ENCODE measurements around the gene LTB4R.
A peak's percentile ranks its signal among the peaks of the same experiment; 100 is the strongest.

LTB4R gene

GRCh38 chr14:24304019-24304387 lies 7.3 kb upstream of the LTB4R start:
- no peak for DNase-seq

DNA sequence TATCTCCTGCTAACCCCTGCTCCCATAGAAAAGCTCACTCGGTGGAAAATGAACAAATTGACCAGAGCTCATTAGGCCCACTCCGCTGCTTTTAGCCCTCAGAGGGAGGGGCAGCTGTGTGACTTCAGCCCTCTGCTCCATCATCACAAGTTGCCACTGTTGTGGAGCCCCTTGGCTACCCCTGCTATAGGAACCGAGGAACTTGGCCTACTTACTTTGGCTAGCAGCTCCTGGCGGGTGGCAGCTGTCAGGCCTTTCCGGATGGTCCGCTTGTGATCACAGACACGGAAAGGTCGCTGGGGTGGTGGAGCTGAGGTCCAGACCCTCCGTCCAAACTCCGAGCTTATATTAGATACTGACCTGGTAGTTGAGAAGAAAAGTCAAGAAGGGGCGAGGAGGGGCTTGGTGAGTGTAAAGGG lies 4.1 kb upstream of the LTB4R start:
- no peak for DNase-seq

DNA sequence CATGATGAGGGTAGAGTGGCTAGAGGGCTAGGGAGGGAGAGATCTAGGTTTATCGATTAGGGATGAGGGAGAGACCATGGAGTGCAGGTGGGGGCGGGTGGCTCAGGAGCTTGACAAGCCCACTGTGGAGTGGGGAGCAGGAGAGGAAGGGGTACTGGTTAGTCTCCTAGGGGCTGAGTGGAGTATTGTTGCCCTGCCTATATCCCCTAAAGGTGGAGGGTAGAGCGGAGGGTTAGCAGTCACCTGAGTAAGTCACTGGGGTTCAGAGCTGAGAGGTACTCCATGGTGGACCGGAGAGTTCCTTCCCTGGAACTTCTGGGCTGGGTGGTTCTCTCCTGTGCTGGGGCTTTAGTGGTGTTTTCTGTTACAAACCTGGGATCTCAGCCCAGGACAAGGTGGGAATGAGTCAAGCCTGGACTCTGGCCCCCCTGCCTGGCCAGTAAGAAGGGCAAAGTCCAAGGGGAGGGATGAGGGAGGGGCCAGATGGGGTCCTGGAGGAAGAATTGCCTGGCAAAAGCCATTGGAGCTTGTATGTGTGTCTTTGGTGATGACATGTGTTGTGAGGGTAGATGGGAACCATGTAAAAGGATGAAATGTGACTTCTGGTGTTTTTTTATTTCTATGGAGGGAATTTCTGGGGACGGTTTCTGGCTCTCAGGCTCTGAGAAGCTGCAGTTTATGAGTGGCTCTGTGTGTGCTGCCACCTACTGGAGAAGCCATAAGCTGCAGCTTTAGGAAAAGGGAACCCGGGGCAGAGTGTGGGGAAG lies 3.5 kb upstream of the LTB4R start, which contains the start of gene CIDEB:
TSS of gene CIDEB (minus strand) at position 403 of the 767 bp plus-strand sequence. CDS start at position 284, 119 bp downstream.
- peak; percentile 59 for DNase-seq

DNA sequence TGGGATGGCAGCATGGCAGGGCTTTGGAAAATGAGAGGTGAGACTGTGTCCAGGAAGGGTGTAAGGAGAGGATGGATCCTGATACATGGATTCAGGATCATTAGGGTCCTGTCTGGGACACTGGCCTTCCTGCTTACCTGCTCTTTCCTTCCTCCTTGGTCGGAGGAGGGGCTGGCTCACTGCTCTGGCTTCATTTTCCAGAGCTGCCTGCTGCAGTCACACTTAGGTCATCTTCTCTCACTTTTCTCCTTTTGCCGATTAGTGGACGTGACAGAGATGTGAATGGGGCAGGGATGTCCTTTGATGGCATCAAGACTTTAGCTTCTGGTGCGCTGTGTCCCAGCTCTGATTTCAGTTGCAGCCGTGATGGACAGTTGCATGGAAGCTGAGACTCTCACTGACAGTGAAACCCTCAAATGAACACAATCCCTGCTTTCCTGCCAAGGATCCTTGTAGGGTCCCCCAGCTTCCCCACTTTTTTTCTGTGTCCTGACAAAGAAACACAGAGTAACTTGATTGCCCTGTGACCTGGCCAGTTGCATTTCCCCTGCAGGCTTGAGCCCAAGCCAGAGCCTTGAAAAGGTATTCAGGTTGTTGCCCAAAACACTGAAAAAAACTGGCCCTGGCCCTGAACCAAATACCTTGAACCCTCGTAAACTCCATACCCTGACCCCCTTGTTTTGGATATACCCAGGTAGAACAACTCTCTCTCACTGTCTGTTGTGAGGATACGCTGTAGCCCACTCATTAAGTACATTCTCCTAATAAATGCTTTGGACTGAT lies 2.8 kb upstream of the LTB4R start:
- DNase-seq, result no peak

DNA sequence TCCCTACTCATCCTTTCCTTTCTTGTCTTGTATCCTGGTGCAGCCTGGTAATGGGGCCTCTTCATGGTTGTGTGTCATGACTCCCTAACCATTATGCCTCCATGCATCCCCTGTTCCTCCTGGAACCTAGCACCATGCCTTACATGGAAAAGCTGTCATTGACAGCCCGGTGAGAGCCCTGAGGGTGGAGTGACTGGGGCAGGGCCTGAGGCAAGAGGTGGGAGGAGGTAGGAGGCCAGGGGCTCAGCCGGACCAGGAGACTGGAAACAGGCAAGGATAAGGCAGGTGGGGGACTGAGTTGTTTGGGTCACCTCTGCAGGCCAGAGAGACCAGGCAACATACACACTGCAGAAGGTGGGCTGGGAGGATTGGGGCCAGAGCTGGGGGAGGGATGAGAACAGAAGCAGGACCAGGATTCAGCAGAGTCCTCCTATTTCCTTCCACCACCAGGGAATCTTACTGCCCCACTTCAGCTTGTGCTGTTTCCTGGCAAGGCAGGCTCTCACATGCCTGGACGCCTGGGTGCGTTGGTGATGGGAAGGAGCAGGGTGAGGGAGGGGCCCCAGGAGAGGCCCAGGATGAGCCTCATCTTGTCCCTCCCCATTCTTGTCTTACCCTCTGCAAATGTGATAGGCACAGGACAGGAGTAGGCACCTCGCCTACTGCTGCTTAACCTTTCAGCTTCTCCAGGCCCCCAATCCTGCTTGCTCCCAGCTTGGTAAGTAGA lies 1.6 kb upstream of the LTB4R start, which contains the start of gene LTB4R2:
TSS of gene LTB4R2 (plus strand) at position 603 of the 727 bp plus-strand sequence. CDS start 525 bp downstream, outside the sequence.
- no peak for DNase-seq

DNA sequence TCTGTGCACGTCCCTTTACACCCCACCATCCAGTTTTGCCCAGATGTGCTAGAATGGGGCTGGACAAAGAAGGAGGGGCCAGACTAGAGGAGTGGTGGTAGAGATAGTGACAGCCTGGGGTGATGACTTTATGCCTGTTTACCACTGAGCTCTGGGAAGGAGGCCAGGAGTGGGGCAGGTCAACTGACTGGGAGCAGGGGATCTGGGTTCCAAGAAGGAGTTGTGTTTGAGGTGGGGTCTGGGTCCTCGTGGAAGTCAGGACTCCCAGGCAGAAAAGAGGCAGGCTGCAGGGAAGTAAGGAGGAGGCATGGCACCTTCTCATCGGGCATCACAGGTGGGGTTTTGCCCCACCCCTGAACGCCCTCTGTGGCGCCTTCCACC lies 1.0 kb upstream of the LTB4R start:
- no peak for DNase-seq

- no peak for DNase-seq
These were observed 724 bp downstream of the LTB4R start for GRCh38 chr14:24311837-24312615.

- DNase-seq, result peak; percentile 46
These were observed 1.6 kb downstream of the LTB4R start for GRCh38 chr14:24312736-24313507.

- DNase-seq, result no peak
These were observed 2.6 kb downstream of the LTB4R start for GRCh38 chr14:24313913-24314312.

DNA sequence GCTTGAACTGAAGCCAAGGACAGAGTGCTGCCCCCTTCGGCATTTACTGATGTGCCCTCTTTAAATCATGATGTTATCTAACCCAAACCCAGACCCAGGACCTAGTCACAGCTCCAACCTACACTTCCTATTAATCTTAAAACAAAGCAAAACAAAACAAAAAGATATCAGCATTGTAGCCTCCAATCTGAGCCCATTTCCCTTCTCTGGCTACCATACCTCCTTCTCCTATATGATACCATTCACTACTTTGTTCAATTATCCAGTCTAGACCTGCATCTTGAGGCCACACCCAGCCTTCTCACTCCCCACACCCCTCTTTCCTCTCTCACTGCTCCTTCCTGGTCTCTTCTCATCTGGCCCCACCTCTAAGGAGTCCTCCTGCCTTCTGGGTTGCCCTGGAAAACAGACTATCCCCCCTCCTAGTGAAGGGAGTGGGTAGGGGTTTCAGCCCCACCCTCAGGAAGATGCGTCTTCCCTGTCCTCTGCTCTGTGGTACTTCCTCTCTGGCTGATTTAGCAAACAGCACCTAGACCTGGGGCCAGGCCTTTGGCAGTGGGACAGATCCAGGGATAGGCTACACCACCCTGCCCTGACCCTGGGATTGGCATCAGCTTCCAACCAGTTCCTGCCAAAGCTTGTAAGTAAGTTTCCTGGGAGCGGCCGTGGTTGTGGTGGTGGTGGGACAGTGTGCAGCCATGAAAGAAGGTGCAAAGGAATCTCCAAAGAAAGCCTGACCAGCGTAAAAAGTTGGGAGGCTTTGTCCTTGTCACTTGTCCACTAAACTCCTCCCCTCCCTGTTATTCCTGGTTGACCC lies 3.3 kb downstream of the LTB4R start:
- DNase-seq, result no peak

- no peak for DNase-seq
These were observed 4.0 kb downstream of the LTB4R start for GRCh38 chr14:24315243-24315806.

GRCh38 chr14:24315807-24316596 lies 4.7 kb downstream of the LTB4R start:
- DNase-seq, result no peak

DNA sequence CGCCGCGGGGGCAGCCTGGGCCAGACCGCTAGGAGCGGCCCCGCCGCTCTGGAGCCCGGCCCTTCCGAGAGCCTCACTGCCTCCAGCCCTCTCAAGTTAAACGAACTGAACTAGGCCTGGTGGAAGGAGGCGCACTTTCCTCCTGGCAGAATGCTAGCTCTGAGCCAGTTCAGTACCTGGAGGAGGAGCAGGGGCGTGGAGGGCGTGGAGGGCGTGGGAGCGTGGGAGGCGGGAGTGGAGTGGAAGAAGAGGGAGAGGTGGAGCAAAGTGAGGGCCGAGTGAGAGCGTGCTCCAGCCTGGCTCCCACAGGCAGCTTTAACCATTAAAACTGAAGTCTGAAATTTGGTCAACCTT lies 5.3 kb downstream of the LTB4R start:
- no peak for DNase-seq

DNA sequence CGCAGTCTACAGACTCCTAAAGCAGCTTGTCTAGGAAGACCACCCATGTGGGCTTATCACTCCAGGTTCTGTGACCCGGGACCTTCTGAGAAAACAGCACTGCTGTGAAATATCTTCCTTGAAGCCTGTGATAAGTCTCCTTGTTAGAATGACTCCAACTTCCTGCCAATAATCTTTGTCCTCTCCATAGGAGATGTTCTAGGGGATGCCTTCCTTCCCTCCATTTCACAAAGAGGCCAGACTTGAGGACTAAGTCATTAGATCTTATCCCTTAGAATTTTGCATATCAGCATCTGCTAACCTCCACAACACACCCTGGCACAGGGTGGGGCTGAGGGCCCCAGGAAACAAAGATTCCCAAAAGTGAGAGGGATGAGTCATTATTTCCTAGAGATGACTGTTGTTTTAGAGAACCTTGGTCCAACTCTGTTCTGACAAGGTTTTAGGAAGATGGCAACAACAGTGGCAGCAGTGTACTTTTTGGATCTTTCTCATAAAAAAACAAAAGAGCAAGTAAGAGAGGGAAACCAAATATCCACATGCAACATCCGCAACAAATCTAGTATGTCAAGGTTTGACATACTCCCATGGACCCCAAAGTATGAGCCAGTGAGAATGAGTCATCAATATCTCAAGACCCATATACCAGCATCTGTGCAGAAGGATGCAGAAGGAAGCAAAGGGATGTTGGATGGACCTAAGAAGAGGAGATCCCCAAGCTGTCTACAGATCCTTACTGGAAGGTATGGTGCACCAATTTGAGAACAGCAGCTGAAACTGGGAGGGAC lies 6.0 kb downstream of the LTB4R start:
- no peak for DNase-seq

- no peak for DNase-seq
These were observed 10.1 kb downstream of the LTB4R start for GRCh38 chr14:24321212-24321975.

DNA sequence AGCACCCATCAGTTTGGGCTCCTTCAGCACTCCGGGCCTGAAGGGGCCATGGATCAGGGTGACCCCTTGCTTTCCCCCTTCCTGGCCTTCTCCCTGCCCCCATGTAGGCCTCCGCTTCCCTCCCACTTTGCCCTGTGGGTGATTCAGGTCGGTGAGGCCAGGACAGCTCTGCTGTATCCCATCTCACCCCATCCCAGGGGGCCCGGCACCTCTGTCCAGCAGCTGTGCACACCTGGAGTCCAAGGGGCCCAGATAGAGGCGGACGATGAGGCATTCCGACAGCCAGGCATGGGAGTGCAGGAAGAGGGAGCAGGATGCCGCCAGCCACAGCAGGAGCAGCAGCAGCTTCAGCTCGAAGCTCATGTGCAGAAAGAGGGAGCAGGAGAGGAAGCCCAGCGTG lies 11.4 kb downstream of the LTB4R start:
- no peak for DNase-seq

DNA sequence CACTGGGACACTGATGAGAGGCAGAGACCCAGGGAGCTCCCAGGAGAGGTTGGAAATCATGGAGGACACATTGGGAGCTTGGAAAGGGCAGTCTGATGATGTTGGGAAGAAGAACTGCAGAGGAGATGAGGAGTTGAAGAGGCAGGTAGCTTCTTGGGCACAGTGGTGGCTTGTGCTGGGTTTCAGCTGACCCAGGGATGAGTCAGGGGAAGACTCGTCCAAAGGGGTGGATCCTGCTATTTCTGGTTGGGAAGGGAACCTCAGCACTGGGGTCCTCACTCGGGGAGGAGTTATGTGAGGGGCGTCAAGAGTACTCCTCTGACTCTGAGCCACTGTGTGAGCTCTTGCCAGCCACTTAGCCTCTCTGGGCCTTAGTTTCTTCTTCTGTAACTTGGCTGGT lies 12.0 kb downstream of the LTB4R start:
- DNase-seq, result no peak

- DNase-seq, result no peak
These were observed 12.7 kb downstream of the LTB4R start for GRCh38 chr14:24324024-24324423.
